Heart left ventricle (tissue), 16 donors: ENCODE measurements around the gene IL1R2. TPM values are rescaled to one million over a fixed set of nuclear protein-coding genes. Genes with fewer than 3 reads are reported as not detected.

Experiments
- ATAC-seq, 4 donors: fragments of 200-7000 bp; cut with Tn5 transposase; one replicate each; pipeline ENCODE4 v1.9.1; 2020 to 2022; ENCODE audit warnings: moderate library complexity in 4 of 4, mild to moderate bottlenecking in 3 of 4, moderate number of reproducible peaks in 1 of 4
- DNase-seq, 5 donors: peaks; one replicate each; pipeline ENCODE4 v3.0.0-alpha.2; 2020
- H3K27ac ChIP-seq, 12 donors: fragments of 200-600 bp; sonication (generic) in 4 of 12; one replicate each; pipeline versions ENCODE4 v1.5.0 to v1.8.0; 2016 to 2022; ENCODE audit warnings: mild to moderate bottlenecking in 2 of 12
- H3K27me3 ChIP-seq, 9 donors: fragments of 200-600 bp; sonication (generic) in 2 of 9; one replicate each; pipeline versions ENCODE4 v1.5.1 to v1.8.0; 2016 to 2022; ENCODE audit warnings: mild to moderate bottlenecking in 3 of 9
- H3K36me3 ChIP-seq, 9 donors: fragments of 200-600 bp; sonication (generic) in 2 of 9; one replicate each; pipeline versions ENCODE4 v1.5.0 to v1.8.0; 2018 to 2022; ENCODE audit warnings: mild to moderate bottlenecking in 2 of 9
- H3K4me1 ChIP-seq, 12 donors: fragments of 200-600 bp; sonication (generic) in 4 of 12; one replicate each; pipeline versions ENCODE4 v1.5.0 to v1.8.0; 2016 to 2022; ENCODE audit warnings: mild to moderate bottlenecking in 3 of 12
- H3K4me3 ChIP-seq, 12 donors: fragments of 200-600 bp; sonication (generic) in 4 of 12; one replicate each; pipeline versions ENCODE4 v1.5.0 to v1.8.0; 2017 to 2022; ENCODE audit warnings: mild to moderate bottlenecking in 9 of 12, moderate library complexity in 4 of 12
- H3K9me3 ChIP-seq, 12 donors: fragments of 200-600 bp; sonication (generic) in 4 of 12; one replicate each; pipeline versions ENCODE4 v1.5.0 to v1.8.0; 2016 to 2022; ENCODE audit warnings: mild to moderate bottlenecking in 1 of 12
- POLR2A ChIP-seq, 2 donors: fragments of 450-650 bp; IDR thresholded peaks; one replicate each; pipeline ENCODE4 v1.6.1; 2017; ENCODE audit warnings: antibody characterized with exemption in 2 of 2, mild to moderate bottlenecking in 2 of 2, moderate library complexity in 2 of 2
- WGBS, 4 donors: extraction: QIAGEN DNeasy Blood & Tissue Kit in 2 of 4; methylation state at CpG; one replicate each; pipeline versions ENCODE4 v1.1.5 to v1.1.7; 2013 to 2018; 5-methylcytosine and 5-hydroxymethylcytosine counted together
- intact Hi-C, 10 donors: fragments of 100-400 bp; cut with DNase I; formaldehyde crosslinking; loops; one replicate each; pipeline versions ENCODE4 v1.11.1 to v1.14.2; 2022
- polyA plus RNA-seq, 2 donors: library from polyadenylated mRNA; stranded (reverse); fragments of 200-250 nt; gene quantifications; one replicate each; pipeline ENCODE4 v1.2.3, GENCODE V29; 2013
- total RNA-seq, 9 donors: library from RNA; depleted of rRNA in 2 of 9; stranded (reverse); fragments of >200 nt in 2 of 9; fragmentation: NEBNext Ultra II Directional in 3 of 9; extraction: Animal tissue kit (Norgen Biotek cat#: 25700) in 3 of 9; gene quantifications; one replicate each; pipeline versions ENCODE4 v1.1.0 to v1.2.4, GENCODE V29; 2016 to 2023
- TF ChIP-seq, protein P1 (sequence below), 12 donors: fragments of 200-600 bp; sonication (generic) in 4 of 12; IDR thresholded peaks; one replicate each; pipeline versions ENCODE4 v1.5.0 to v1.8.0; 2018 to 2022; ENCODE audit warnings: antibody characterized with exemption in 12 of 12, mild to moderate bottlenecking in 5 of 12
- donor health status: ischemic (EF 13 %, LVEDD 7.1; RV severe dilation, severe dysfunction).
- donor health status: healthy with polysubstance abuse.
- donor health status: DM: no; HTN: yes; CAD: no.
- donor health status: DM: no; HTN: no; CAD: no.
- donor health status: ischemic (EF 25% LVEDD 6.9; RV normal size, moderate dysfunction).
- donor health status: ischemic (EF 25% LVEDD 5.7; RV mildly dilated, moderate dysfunction).
- donor health status: healthy.
- donor health status: DM: yes; HTN: yes; CAD: no.
- donor health status: ischemic (EF 35%, LVEDD 5.7; RV mildly dilated, moderate dysfunction).
- donor health status: nonischemic (EF 11% LVEDD 7.7; RV severe dilation, severe dysfunction).
- donor health status: DM: yes; HTN: yes; CAD: no.
- donor health status: PGD.
- donor health status: ischemic (EF 29% LVEDD 5.4; RV normal size, mild dysfunction).
- donor health status: nonischemic (EF 23%, LVEDD 6.1; RV moderate dilation, normal function).

Gene IL1R2
- total and polyA plus RNA-seq, 11 donors, result 0.77 to 8.0 (median 2.1) TPM; not detected in 3

DNA sequence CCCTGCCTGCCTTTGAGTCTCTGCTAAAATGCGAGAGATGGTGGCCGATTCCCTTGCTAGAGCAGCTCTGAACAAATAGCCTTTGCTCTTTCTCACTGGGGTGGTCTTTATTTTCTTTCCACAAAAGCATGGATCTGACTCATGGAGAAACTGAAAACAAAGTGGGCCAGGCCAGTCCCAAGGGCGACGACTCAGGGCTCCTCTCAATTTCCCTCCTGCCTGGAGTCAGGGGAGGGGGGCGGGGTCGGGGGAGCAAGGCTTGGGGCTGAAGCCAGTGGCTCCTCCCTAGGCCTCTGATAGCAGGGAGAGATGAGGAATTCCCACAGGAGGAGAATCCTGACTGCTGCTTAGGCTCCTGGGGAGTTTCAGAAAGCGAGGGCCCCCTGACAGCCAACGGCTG, 17.1 kb upstream of the IL1R2 start:
- DNase-seq (no peak), ATAC-seq (peak in 1 of 4 donors; percentile 28)
- TF ChIP-seq POLR2A (IDR thresholded peaks at IDR 0.05), result no peak
- TF ChIP-seq, protein P1, sequence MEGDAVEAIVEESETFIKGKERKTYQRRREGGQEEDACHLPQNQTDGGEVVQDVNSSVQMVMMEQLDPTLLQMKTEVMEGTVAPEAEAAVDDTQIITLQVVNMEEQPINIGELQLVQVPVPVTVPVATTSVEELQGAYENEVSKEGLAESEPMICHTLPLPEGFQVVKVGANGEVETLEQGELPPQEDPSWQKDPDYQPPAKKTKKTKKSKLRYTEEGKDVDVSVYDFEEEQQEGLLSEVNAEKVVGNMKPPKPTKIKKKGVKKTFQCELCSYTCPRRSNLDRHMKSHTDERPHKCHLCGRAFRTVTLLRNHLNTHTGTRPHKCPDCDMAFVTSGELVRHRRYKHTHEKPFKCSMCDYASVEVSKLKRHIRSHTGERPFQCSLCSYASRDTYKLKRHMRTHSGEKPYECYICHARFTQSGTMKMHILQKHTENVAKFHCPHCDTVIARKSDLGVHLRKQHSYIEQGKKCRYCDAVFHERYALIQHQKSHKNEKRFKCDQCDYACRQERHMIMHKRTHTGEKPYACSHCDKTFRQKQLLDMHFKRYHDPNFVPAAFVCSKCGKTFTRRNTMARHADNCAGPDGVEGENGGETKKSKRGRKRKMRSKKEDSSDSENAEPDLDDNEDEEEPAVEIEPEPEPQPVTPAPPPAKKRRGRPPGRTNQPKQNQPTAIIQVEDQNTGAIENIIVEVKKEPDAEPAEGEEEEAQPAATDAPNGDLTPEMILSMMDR (IDR thresholded peaks at IDR 0.05), result no peak
- Histone ChIP-seq H3K27me3 (no peaks in the 10 kb centered on the region), H3K9me3 (peaks cover 0 to 7% (median 0%) of the 10 kb centered on the region in 12 donors), H3K4me1 (peaks cover 0 to 28% (median 0%) of the 10 kb centered on the region in 12 donors), H3K4me3 (no peak overlapping the region), H3K27ac (peak overlapping the region in 1 of 12 donors; percentile 9), H3K36me3 (no peaks in the 10 kb centered on the region)
- 40 to 69% (median 55%) methylated on average over 8 of the region's 8 CpGs for WGBS, 4 donors
- intact Hi-C loops, result loop anchor here in 1 of 10 donors (5.0 to 10.0 kb wide), 2 partner anchors 80 to 632 kb away; no protein-coding TSS in a partner anchor

DNA sequence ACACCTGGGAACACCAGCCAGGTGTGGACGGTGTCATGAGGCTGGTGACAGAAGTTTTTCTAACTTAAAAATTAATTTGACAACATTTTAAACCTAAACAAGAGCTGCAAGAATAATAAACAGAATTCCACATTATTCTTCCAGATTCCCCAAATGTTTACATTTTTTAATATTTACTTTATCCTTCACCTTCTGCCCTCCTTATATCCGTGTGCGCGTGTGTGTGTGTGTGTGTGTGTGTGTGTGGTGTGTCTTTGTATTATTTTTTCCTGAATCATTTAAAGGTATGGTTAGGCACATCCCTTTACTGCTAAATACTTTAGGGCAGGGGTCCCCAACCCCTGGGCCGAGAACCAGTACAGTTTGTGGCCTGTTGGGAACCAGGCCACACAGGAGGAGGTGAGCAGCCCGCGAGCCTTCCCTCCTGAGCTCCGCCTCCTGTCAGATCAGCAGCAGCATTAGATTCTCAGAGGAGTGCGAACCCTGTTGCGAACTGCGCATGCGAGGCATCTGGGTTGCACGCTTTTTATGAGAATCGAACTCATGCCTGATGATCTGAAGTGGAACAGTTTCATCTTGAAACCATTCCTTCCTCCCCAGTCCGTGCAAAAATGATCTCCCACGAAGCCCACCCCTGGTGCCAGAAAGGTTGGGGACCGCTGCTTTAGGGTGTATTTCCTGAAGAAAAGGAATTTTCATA, 16.4 kb upstream of the IL1R2 start:
- WGBS, 4 donors, result 82 to 86% (median 85%) methylated on average over 17 of the region's 17 CpGs
- peaks cover 0 to 7% (median 0%) of the 10 kb centered on the region in 12 donors for H3K9me3 ChIP-seq
- intact Hi-C loops, result loop anchor here in 1 of 10 donors (10.0 kb wide), 1 partner anchor 81 kb away; no protein-coding TSS in a partner anchor

DNA sequence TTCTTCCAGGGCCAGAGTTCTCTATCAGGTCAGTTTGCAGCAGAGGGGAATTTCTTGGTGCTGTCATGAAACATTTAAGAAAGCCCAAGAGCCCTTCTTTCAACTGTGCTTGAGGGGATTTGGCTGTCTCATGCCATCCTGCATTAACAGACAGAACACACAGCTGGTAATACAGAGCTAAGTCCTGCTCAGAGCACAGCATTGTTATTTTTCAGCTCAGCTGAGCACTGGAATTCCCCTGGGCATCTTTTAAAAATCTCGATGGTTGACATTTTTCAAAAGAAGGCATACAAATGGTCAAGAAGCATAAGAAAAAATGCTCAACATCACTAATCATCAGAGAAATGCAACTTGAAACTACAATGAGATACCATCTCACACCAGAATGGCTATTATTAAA, 14.9 kb upstream of the IL1R2 start:
- no peak for ATAC-seq
- H3K36me3 ChIP-seq, result no peaks in the 10 kb centered on the region
- peaks cover 0 to 5% (median 0%) of the 10 kb centered on the region in 12 donors for H3K9me3 ChIP-seq
- H3K4me3 ChIP-seq, result no peak overlapping the region
- H3K27me3 ChIP-seq, result no peaks in the 10 kb centered on the region
- no peak for DNase-seq
- no peak overlapping the region for H3K27ac ChIP-seq
- TF ChIP-seq, protein P1 (IDR thresholded peaks at IDR 0.05), result no peak
- no peak for TF ChIP-seq POLR2A (IDR thresholded peaks at IDR 0.05)
- peaks cover 0 to 27% (median 0%) of the 10 kb centered on the region in 12 donors for H3K4me1 ChIP-seq
- intact Hi-C loops, result loop anchor here in 1 of 10 donors (10.0 kb wide), 1 partner anchor 82 kb away; no protein-coding TSS in a partner anchor
- WGBS, 4 donors, result 39 to 54% (median 45%) methylated on average over 1 of the region's 1 CpG

More for the DNA sequence above, 16.4 kb upstream of the IL1R2 start:
- H3K4me3 ChIP-seq, result no peak overlapping the region
- H3K27me3 ChIP-seq, result no peaks in the 10 kb centered on the region
- TF ChIP-seq, protein P1 (IDR thresholded peaks at IDR 0.05), result no peak
- no peak for TF ChIP-seq POLR2A (IDR thresholded peaks at IDR 0.05)
- no peaks in the 10 kb centered on the region for H3K36me3 ChIP-seq
- ATAC-seq (no peak), DNase-seq (no peak)
- H3K4me1 ChIP-seq, result peaks cover 0 to 28% (median 0%) of the 10 kb centered on the region in 12 donors
- H3K27ac ChIP-seq, result no peak overlapping the region

DNA sequence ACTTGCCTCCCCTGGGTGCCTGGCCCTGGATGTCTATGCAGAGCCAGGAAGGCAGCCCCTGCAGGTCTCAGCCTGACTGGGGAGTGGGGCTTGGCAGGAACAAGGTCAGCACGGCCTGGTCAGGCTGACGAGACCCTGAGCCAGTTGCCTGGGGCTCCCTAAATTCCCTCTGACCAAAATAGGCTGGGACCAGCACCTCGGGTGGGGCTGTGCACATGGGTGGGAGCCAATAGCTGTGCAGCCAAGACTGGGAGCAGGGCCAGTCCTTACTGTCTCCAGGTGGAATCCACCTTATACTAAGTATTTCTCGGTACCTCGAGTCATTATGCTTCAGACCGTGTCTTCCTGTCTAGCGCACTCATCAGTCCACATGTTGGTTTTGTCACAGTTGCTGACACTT, 11.4 kb upstream of the IL1R2 start:
- H3K9me3 ChIP-seq, result no peaks in the 10 kb centered on the region
- H3K27me3 ChIP-seq, result no peaks in the 10 kb centered on the region
- TF ChIP-seq POLR2A (IDR thresholded peaks at IDR 0.05), result no peak
- TF ChIP-seq, protein P1 (IDR thresholded peaks at IDR 0.05), result no peak
- intact Hi-C loops, result loop anchor here in 4 of 10 donors (10.0 kb wide), 4 partner anchors 76 to 456 kb away; no protein-coding TSS in a partner anchor
- H3K27ac ChIP-seq, result no peak overlapping the region
- H3K4me3 ChIP-seq, result no peak overlapping the region
- no peak for DNase-seq
- peaks cover 0 to 6% (median 0%) of the 10 kb centered on the region in 12 donors for H3K4me1 ChIP-seq
- WGBS, 4 donors, result 84 to 90% (median 87%) methylated on average over 5 to 7 of the region's 7 CpGs
- no peak for ATAC-seq
- no peaks in the 10 kb centered on the region for H3K36me3 ChIP-seq
